ENCODE measurements around the gene MYO5A. TPM values are rescaled to one million over a fixed set of nuclear protein-coding genes. Genes with fewer than 3 reads are reported as not detected.

Gene MYO5A
- total RNA-seq, 2 donors from 2014 or later: 50.6 to 58.4 TPM

GRCh38 chr15:52408823-52409222, 119.9 kb downstream of the MYO5A start:
- Mint-ChIP-seq H3K4me1 (peaks cover 3% of the 10 kb centered on the region), H3K36me3 (ENCODE audit: low read depth) (peaks cover 4% of the 10 kb centered on the region), H3K4me3 (no peak overlapping the region), H3K27ac (no peak overlapping the region), H3K27me3 (no peaks in the 10 kb centered on the region)
- H3K9me3 ChIP-seq (ENCODE audit: control insufficient read depth, low read length, poor library complexity, severe bottlenecking): no peaks in the 10 kb centered on the region
- ATAC-seq (no peak), DNase-seq (no peak)

- Mint-ChIP-seq H3K4me1 (peaks cover 6% of the 10 kb centered on the region), H3K36me3 (ENCODE audit: low read depth) (peaks cover 7% of the 10 kb centered on the region), H3K27ac (peak overlapping the region; percentile 67), H3K4me3 (no peak overlapping the region), H3K27me3 (no peaks in the 10 kb centered on the region)
- no peaks in the 10 kb centered on the region for H3K9me3 ChIP-seq (ENCODE audit: control insufficient read depth, low read length, poor library complexity, severe bottlenecking)
- no peak for DNase-seq
- ATAC-seq: no peak
These were observed 121.3 kb downstream of the MYO5A start for GRCh38 chr15:52407374-52407773.

GRCh38 chr15:52406601-52407000, 122.1 kb downstream of the MYO5A start:
- Mint-ChIP-seq H3K4me3 (no peak overlapping the region), H3K27ac (no peak overlapping the region), H3K36me3 (ENCODE audit: low read depth) (peaks cover 10% of the 10 kb centered on the region), H3K4me1 (peaks cover 8% of the 10 kb centered on the region), H3K27me3 (no peaks in the 10 kb centered on the region)
- ATAC-seq (no peak), DNase-seq (no peak)
- H3K9me3 ChIP-seq (ENCODE audit: control insufficient read depth, low read length, poor library complexity, severe bottlenecking): no peaks in the 10 kb centered on the region

GRCh38 chr15:52405856-52406255, 122.8 kb downstream of the MYO5A start:
- peaks cover 10% of the 10 kb centered on the region for H3K36me3 Mint-ChIP-seq (ENCODE audit: low read depth)
- no peak overlapping the region for H3K27ac Mint-ChIP-seq
- ATAC-seq (no peak), DNase-seq (no peak)
- H3K27me3 Mint-ChIP-seq: no peaks in the 10 kb centered on the region
- H3K9me3 ChIP-seq (ENCODE audit: control insufficient read depth, low read length, poor library complexity, severe bottlenecking): no peaks in the 10 kb centered on the region
- no peak overlapping the region for H3K4me3 Mint-ChIP-seq
- peaks cover 8% of the 10 kb centered on the region for H3K4me1 Mint-ChIP-seq

GRCh38 chr15:52397118-52397517, 131.6 kb downstream of the MYO5A start:
- H3K27ac Mint-ChIP-seq: no peak overlapping the region
- peaks cover 11% of the 10 kb centered on the region for H3K4me1 Mint-ChIP-seq
- no peak overlapping the region for H3K4me3 Mint-ChIP-seq
- no peak for ATAC-seq
- no peak for DNase-seq
- no peaks in the 10 kb centered on the region for H3K9me3 ChIP-seq (ENCODE audit: control insufficient read depth, low read length, poor library complexity, severe bottlenecking)
- H3K36me3 Mint-ChIP-seq (ENCODE audit: low read depth): peaks cover 16% of the 10 kb centered on the region
- no peaks in the 10 kb centered on the region for H3K27me3 Mint-ChIP-seq

GRCh38 chr15:52394118-52394517, 134.6 kb downstream of the MYO5A start:
- H3K4me3 Mint-ChIP-seq: no peak overlapping the region
- peaks cover 16% of the 10 kb centered on the region for H3K36me3 Mint-ChIP-seq (ENCODE audit: low read depth)
- H3K27ac Mint-ChIP-seq: peak overlapping the region; percentile 47
- DNase-seq: no peak
- H3K27me3 Mint-ChIP-seq: no peaks in the 10 kb centered on the region
- peaks cover 7% of the 10 kb centered on the region for H3K4me1 Mint-ChIP-seq
- ATAC-seq: no peak
- no peaks in the 10 kb centered on the region for H3K9me3 ChIP-seq (ENCODE audit: control insufficient read depth, low read length, poor library complexity, severe bottlenecking)

GRCh38 chr15:52392008-52392687, 136.5 kb downstream of the MYO5A start:
- no peak for ATAC-seq
- H3K4me3 Mint-ChIP-seq: no peak overlapping the region
- no peak overlapping the region for H3K27ac Mint-ChIP-seq
- DNase-seq: no peak
- peaks cover 9% of the 10 kb centered on the region for H3K4me1 Mint-ChIP-seq
- H3K36me3 Mint-ChIP-seq (ENCODE audit: low read depth): peaks cover 12% of the 10 kb centered on the region
- H3K9me3 ChIP-seq (ENCODE audit: control insufficient read depth, low read length, poor library complexity, severe bottlenecking): no peaks in the 10 kb centered on the region
- H3K27me3 Mint-ChIP-seq: no peaks in the 10 kb centered on the region

GRCh38 chr15:52391069-52391468, 137.6 kb downstream of the MYO5A start:
- no peak for ATAC-seq
- peaks cover 12% of the 10 kb centered on the region for H3K36me3 Mint-ChIP-seq (ENCODE audit: low read depth)

GRCh38 chr15:52385670-52386069, 143.0 kb downstream of the MYO5A start:
- DNase-seq (no peak), ATAC-seq (no peak)
- H3K36me3 Mint-ChIP-seq (ENCODE audit: low read depth): peaks cover 8% of the 10 kb centered on the region
- H3K27ac Mint-ChIP-seq: no peak overlapping the region
- H3K27me3 Mint-ChIP-seq: no peaks in the 10 kb centered on the region
- no peaks in the 10 kb centered on the region for H3K9me3 ChIP-seq (ENCODE audit: control insufficient read depth, low read length, poor library complexity, severe bottlenecking)
- H3K4me3 Mint-ChIP-seq: no peak overlapping the region
- peaks cover 5% of the 10 kb centered on the region for H3K4me1 Mint-ChIP-seq

More at GRCh38 chr15:52391069-52391468, 137.6 kb downstream of the MYO5A start:
- Mint-ChIP-seq H3K27me3 (no peaks in the 10 kb centered on the region), H3K27ac (no peak overlapping the region), H3K4me1 (peaks cover 9% of the 10 kb centered on the region), H3K4me3 (no peak overlapping the region)
- DNase-seq: no peak
- H3K9me3 ChIP-seq (ENCODE audit: control insufficient read depth, low read length, poor library complexity, severe bottlenecking): no peaks in the 10 kb centered on the region

- H3K36me3 Mint-ChIP-seq (ENCODE audit: low read depth): peaks cover 14% of the 10 kb centered on the region
- no peaks in the 10 kb centered on the region for H3K27me3 Mint-ChIP-seq
- H3K4me3 Mint-ChIP-seq: no peak overlapping the region
- ATAC-seq (no peak), DNase-seq (no peak)
- peaks cover 15% of the 10 kb centered on the region for H3K4me1 Mint-ChIP-seq
- H3K27ac Mint-ChIP-seq: no peak overlapping the region
- no peaks in the 10 kb centered on the region for H3K9me3 ChIP-seq (ENCODE audit: control insufficient read depth, low read length, poor library complexity, severe bottlenecking)
These were observed 145.5 kb downstream of the MYO5A start for GRCh38 chr15:52383100-52383588.

GRCh38 chr15:52382647-52383046, 146.0 kb downstream of the MYO5A start:
- no peaks in the 10 kb centered on the region for H3K9me3 ChIP-seq (ENCODE audit: control insufficient read depth, low read length, poor library complexity, severe bottlenecking)
- H3K27ac Mint-ChIP-seq: no peak overlapping the region
- ATAC-seq (no peak), DNase-seq (no peak)
- no peak overlapping the region for H3K4me3 Mint-ChIP-seq
- peaks cover 14% of the 10 kb centered on the region for H3K4me1 Mint-ChIP-seq
- H3K36me3 Mint-ChIP-seq (ENCODE audit: low read depth): peaks cover 14% of the 10 kb centered on the region
- no peaks in the 10 kb centered on the region for H3K27me3 Mint-ChIP-seq

- peak overlapping the region; percentile 90 for H3K27ac Mint-ChIP-seq
- peaks cover 14% of the 10 kb centered on the region for H3K36me3 Mint-ChIP-seq (ENCODE audit: low read depth)
- H3K27me3 Mint-ChIP-seq: no peaks in the 10 kb centered on the region
- peaks cover 14% of the 10 kb centered on the region for H3K4me1 Mint-ChIP-seq
- H3K9me3 ChIP-seq (ENCODE audit: control insufficient read depth, low read length, poor library complexity, severe bottlenecking): no peaks in the 10 kb centered on the region
- no peak for DNase-seq
- peak overlapping the region; percentile 1 for H3K4me3 Mint-ChIP-seq
- peak; percentile 48 for ATAC-seq
These were observed 149.1 kb downstream of the MYO5A start for GRCh38 chr15:52379395-52380106.

GRCh38 chr15:52378746-52379394, 149.8 kb downstream of the MYO5A start:
- ATAC-seq: no peak
- no peaks in the 10 kb centered on the region for H3K27me3 Mint-ChIP-seq
- H3K27ac Mint-ChIP-seq: peak overlapping the region; percentile 90
- no peak for DNase-seq
- H3K4me3 Mint-ChIP-seq: no peak overlapping the region
- peaks cover 14% of the 10 kb centered on the region for H3K4me1 Mint-ChIP-seq
- H3K36me3 Mint-ChIP-seq (ENCODE audit: low read depth): peaks cover 14% of the 10 kb centered on the region
- no peaks in the 10 kb centered on the region for H3K9me3 ChIP-seq (ENCODE audit: control insufficient read depth, low read length, poor library complexity, severe bottlenecking)
